ENCODE measurements around the gene POMP.

The POMP gene

GRCh38 chr13:28654276-28654675, 4.7 kb upstream of the POMP start:
- TF ChIP-seq USF1 (IDR thresholded peaks at IDR 0.05) (no peak), CREB1 (IDR thresholded peaks at IDR 0.05; ENCODE audit: low read depth) (no peak), YY1 (IDR thresholded peaks at IDR 0.05; ENCODE audit: low read depth) (no peak), TCF12 (IDR thresholded peaks at IDR 0.05; ENCODE audit: low read depth) (no peak), CEBPB (IDR thresholded peaks at IDR 0.05) (no peak), TEAD4 (IDR thresholded peaks at IDR 0.05) (no peak), ZBTB7A (IDR thresholded peaks at IDR 0.05; ENCODE audit: low read depth) (no peak), FOXM1 (IDR thresholded peaks at IDR 0.05; ENCODE audit: borderline replicate concordance, low read depth) (no peak), RAD21 (IDR thresholded peaks at IDR 0.05; ENCODE audit: low read depth) (no peak), EP300 (IDR thresholded peaks at IDR 0.05; ENCODE audit: borderline replicate concordance) (no peak), REST (IDR thresholded peaks at IDR 0.05; ENCODE audit: low read depth) (no peak), EGR1 (IDR thresholded peaks at IDR 0.05) (no peak), MAX (IDR thresholded peaks at IDR 0.05) (no peak), NFIC (IDR thresholded peaks at IDR 0.05) (no peak)

GRCh38 chr13:28655561-28655960, 3.4 kb upstream of the POMP start:
- TF ChIP-seq YY1 (IDR thresholded peaks at IDR 0.05; ENCODE audit: low read depth) (no peak), CREB1 (IDR thresholded peaks at IDR 0.05; ENCODE audit: low read depth) (no peak), TAF1 (IDR thresholded peaks at IDR 0.05; ENCODE audit: low read depth) (no peak), USF1 (IDR thresholded peaks at IDR 0.05) (no peak), TEAD4 (IDR thresholded peaks at IDR 0.05) (no peak), NFIC (IDR thresholded peaks at IDR 0.05) (no peak), MAX (IDR thresholded peaks at IDR 0.05) (no peak), EGR1 (IDR thresholded peaks at IDR 0.05) (no peak), REST (IDR thresholded peaks at IDR 0.05; ENCODE audit: low read depth) (no peak), TCF12 (IDR thresholded peaks at IDR 0.05; ENCODE audit: low read depth) (no peak), ZBTB7A (IDR thresholded peaks at IDR 0.05; ENCODE audit: low read depth) (no peak), CEBPB (IDR thresholded peaks at IDR 0.05) (no peak), EP300 (IDR thresholded peaks at IDR 0.05; ENCODE audit: borderline replicate concordance) (no peak), RAD21 (IDR thresholded peaks at IDR 0.05; ENCODE audit: low read depth) (no peak), FOXM1 (IDR thresholded peaks at IDR 0.05; ENCODE audit: borderline replicate concordance, low read depth) (no peak)

- TF ChIP-seq CEBPB (IDR thresholded peaks at IDR 0.05) (no peak), ZBTB7A (IDR thresholded peaks at IDR 0.05; ENCODE audit: low read depth) (no peak), TAF1 (IDR thresholded peaks at IDR 0.05; ENCODE audit: low read depth) (no peak), EGR1 (IDR thresholded peaks at IDR 0.05) (no peak), NFIC (IDR thresholded peaks at IDR 0.05) (no peak), EP300 (IDR thresholded peaks at IDR 0.05; ENCODE audit: borderline replicate concordance) (no peak), TEAD4 (IDR thresholded peaks at IDR 0.05) (no peak), REST (IDR thresholded peaks at IDR 0.05; ENCODE audit: low read depth) (no peak), FOXM1 (IDR thresholded peaks at IDR 0.05; ENCODE audit: borderline replicate concordance, low read depth) (no peak), USF1 (IDR thresholded peaks at IDR 0.05) (no peak), TCF12 (IDR thresholded peaks at IDR 0.05; ENCODE audit: low read depth) (no peak), MAX (IDR thresholded peaks at IDR 0.05) (no peak), YY1 (IDR thresholded peaks at IDR 0.05; ENCODE audit: low read depth) (no peak), CREB1 (IDR thresholded peaks at IDR 0.05; ENCODE audit: low read depth) (no peak), RAD21 (IDR thresholded peaks at IDR 0.05; ENCODE audit: low read depth) (no peak)
Observed at GRCh38 chr13:28657784-28658538, 969 bp upstream of the POMP start.

Data from Ishikawa (cell line).